ENCODE data around the gene C19orf85.

GRCh38 chr19:55484593-55485438, 20.3 kb upstream of the C19orf85 start, which contains the start of gene NAT14:
- TF ChIP-seq CTCF (IDR thresholded peaks at IDR 0.05) (no peak), POLR2A (IDR thresholded peaks at IDR 0.05) (no peak)
